ENCODE data around the gene TLE5.

- TF ChIP-seq POLR2AphosphoS5 (IDR thresholded peaks at IDR 0.05): no peak
- no peak for TF ChIP-seq CTCF (IDR thresholded peaks at IDR 0.05)
- TF ChIP-seq EP300 (IDR thresholded peaks at IDR 0.05): no peak
- TF ChIP-seq POLR2A (IDR thresholded peaks at IDR 0.05): no peak
These were observed 38.7 kb upstream of the TLE5 start for GRCh38 chr19:3100747-3101730.

Data from upper lobe of left lung (tissue), 4 donors.